GM18517 (cell line): ENCODE results near the gene C10orf62.
A peak's percentile ranks its signal among the peaks of the same experiment; 100 is the strongest.
"Not testable (repeated sequence)": the region's sequence is repeated elsewhere in the genome, so short reads cannot be mapped to it uniquely, and the experiment has no call there.

ENCODE experiments used
- ATAC-seq: cut with Tn5 transposase; IDR thresholded peaks from one replicate; pipeline ENCODE4 v1.9.1; 2021; ENCODE audit warnings: mild to moderate bottlenecking, moderate library complexity; ENCODE audit not compliant: unreplicated experiment

Gene C10orf62

DNA sequence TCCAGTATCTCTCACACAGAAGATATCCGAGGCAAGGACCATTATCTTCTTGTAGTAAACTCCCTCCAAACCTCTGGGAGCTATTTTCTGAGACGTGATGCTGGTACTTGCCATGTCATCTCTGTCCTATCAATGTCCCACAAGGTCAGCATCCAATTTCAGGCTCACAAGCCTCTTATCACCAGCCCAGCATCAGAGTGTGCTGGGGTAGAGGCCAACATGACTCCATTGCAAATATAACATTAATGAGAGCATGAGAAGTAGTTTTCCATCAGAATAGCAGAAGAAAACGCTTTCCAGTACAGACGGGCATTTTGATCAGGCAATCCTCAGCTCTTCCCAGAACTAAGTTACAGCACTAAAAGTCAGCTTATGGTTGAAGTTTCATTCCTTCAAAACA is 38.2 kb downstream of the C10orf62 start:
- no peak for ATAC-seq

DNA sequence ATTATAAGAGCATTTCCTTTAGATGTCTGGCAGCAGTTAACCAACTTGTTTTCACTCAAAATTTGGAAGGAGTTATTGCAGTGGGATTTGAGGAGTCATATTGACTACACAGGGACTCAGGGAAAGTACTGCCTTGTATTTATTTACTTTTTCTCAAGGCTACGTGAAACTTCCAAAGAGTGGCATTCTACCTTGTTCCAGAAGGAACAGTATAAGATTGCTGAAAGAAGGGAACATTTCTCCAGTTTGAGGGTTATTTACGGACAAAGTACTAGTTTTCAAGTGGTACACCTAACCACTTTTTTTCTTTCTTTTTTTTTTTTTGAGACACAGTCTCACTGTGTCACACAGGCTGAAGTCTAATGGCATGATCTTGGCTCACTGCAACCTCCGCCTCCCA is 38.7 kb downstream of the C10orf62 start:
- no peak for ATAC-seq

DNA sequence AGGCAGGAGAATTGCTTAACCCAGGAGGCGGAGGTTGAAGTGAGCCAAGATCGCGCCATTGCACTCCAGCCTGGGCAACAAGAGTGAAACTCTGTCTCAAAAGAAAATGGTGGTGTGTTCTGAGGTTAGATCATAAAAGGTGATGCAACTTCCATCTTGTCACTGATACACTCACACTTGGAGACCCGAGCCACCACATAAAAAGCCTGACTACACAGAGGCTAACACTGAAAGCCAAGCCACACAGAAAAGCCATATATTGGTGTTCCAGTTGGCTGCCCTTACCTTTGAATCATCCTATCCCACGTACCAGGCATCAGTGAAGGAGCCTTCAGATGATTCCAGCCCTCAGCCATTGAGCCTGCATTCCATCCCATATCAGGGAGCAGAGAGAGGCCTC is 39.8 kb downstream of the C10orf62 start:
- no peak for ATAC-seq

DNA sequence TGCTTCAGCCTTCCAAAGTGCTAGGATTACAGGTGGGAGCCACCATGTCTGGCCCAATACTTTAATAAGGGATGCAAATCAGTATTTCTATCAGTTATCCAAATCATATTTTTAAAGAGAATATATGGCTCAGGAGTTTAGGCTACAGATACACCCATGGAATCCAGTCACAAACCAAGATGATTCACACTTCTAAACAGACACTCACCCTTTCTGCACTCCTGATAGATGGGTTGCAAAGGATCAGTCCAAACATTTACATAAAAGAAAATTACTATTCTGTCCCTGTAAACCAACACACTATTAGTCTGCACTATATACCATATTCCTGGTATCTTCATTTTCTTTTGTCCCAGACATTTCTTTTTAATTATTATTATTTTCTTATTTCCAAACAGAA is 41.6 kb downstream of the C10orf62 start:
- no peak for ATAC-seq

DNA sequence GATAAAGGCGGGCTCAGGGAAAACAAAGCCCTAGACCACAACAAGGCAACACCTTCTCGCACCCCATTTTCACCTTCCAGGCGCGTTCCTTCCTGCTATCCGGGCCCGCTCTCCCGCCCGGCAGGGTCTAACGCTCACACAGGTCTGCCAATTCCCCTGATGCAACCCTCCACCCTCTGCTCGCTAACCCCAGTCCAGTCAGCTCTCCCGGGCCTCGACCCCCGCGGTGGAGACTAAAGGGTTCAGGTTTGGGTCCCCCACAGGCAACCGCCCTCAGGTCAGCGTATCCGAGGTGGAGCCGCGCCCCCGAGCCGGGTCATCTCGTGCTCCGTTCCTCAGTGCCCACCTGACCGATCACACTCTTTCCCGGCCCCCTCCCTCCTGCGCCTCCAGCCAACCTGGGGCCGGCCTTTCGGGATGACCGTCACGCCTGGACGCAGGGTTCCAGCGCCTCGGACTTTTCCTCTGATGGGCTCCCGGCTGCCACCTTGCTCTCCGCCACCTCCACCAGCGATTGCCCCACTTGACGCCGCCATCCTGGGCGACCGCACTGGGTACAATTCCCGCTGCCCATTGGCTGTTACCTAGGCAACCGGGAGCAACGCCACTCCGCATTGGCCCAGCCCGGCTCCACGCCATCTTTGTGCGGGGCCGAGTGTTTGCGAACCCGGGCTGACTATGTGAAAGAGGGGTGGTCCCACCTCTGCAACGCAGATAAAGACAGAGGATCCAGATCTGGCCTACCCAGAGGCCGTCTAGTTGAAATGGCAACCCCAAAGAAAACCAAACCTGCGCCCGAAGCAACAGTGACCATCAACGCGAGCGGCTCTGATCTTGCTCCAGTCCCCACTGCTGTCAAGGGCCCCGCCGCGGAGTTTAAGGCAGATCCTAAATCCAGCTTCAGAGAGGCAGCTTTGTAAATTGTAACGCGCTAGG is 43.7 kb downstream of the C10orf62 start, which contains the start of gene MORN4:
Gene MORN4, minus strand, starts transcription at position 552 of the 936 bp plus-strand sequence. CDS start 13,847 bp downstream, outside the sequence.
- peak; percentile 95 for ATAC-seq

DNA sequence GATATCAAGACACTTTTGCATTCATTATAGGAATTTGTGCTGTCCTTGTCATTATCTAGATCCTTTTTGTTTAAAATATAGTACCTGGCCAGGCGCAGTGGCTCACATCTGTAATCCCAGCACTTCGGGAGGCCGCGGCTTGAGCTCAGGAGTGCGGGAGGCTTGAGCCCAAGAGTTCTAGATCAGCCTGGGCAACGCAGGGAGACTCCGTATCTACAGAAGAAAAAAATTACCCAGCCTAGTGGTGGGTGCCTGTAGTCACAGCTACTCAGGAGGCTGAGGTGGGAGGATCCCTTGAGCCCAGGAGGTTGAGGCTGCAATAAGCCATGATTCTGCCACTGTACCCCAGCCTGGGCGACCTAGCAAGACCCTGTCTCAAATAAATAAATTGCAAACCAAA is 44.4 kb downstream of the C10orf62 start:
- no peak for ATAC-seq

DNA sequence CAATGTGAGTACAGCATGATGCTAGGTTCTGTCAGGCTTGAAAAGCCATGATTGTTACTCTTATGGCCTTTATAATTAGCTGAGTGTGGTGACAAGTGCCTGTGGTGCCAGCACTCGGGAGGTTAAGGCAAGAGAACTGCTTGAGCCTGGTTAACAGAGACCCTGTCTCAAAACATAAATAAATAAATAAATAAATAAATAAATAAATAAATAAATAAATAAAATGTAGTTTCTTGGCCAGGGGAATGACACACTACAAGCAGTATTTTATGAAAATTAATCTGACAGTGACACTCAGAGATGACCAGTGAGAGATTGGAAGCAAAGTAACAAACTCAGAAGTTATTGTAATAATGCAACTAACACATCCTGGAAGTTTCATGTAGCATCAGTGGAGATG is 46.1 kb downstream of the C10orf62 start:
- no peak for ATAC-seq

DNA sequence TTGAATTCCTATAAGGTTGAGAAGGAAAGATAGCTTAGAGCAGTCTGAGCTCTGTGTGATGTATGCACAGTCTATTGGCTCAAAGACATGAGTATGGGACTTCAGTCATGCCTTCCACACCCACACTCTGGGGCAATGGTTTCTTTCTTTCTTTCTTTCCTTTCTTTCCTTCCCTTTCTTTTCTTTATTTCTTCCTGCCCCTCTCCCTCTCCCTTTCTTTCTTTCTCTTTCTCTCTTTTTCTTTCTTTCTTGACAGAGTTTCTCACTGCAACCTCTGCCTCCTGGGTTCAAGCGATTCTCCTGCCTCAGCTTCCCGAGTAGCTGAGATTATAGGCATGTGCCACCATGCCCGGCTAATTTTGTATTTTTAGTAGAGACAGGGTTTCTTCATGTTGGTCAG is 49.6 kb downstream of the C10orf62 start:
- not testable (repeated sequence) for ATAC-seq

DNA sequence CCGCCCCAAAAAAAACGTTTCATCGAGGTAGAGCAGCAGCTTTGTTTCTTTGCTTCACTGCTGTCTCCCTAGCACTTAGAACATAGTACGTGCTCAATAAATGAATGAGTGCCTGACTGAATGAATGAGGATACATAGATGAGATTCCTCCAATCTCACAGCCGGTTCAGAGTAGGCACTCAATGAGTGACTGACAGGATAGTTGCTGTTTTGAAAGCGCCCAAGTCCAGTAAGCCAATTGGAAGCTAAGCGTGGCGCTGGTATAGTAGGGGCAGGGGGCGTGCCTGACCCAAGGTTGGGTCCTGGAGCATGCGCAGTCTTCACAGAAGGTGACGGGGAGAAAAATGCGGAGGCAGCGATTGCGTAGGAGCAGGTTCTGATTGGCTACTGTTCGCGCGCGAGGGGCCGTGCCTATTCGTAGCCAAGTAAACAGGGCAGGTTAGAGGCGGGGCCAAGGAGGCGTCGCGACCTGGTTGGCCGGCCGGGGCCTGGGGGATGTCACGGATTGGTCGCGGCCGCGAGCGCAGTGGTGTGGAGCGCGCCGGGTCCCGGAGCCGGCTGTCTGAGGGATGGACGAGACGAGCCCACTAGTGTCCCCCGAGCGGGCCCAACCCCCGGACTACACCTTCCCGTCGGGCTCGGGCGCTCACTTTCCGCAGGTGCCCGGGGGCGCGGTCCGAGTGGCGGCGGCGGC is 50.8 kb downstream of the C10orf62 start, which contains the start of gene PI4K2A:
Gene PI4K2A, plus strand, starts transcription at position 498 of the 694 bp plus-strand sequence. Its CDS starts 72 bp downstream, at position 570.
- ATAC-seq, result peak; percentile 97
